Hematopoietic multipotent progenitor cell treated with erythropoietin and hydrocortisone succinate and interleukin-3 and kit ligand, for 17 days (in vitro differentiated cells): ENCODE data around the gene ALOX5.
"Not testable (repeated sequence)": the region's sequence is repeated elsewhere in the genome, so short reads cannot be mapped to it uniquely, and the experiment has no call there.

ENCODE experiments used
- DNase-seq: peaks from one replicate; pipeline ENCODE4 v3.0.0-alpha.2; 2015; ENCODE audit warnings: low spot score

ALOX5 gene

DNA sequence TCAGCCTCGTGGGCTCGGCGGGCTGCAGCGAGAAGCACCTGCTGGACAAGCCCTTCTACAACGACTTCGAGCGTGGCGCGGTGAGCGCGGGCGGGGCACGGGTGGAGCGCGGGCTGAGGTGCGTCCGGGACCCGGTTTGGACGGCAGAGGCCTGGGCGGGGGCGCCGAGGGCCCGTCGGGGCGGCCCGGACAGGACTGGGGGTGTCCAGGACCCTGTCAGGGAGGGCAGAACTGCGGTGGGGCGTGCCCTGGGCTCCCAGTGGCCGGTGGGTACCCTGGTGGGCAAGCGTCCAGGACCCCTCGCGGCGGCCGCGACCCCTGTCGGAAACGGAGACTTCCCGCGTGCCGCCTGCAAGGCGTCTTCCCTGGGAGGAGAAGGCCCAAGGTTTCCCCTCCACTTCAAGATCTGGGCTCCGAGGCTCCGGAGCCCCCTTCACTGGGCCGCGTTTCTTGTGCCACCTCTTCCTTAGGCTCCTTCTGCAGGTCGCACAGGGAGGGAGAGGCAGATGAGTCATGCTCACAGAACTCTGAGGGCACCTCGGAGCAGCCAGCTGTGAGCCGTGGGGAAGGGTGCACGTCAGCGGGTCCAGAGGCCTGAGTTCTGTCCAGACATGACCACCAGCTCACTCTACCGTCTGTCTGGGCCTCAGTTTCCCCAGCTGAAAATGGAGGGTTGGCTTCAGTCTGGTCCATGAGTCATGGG, 485 bp downstream of the ALOX5 start:
- no peak for DNase-seq

DNA sequence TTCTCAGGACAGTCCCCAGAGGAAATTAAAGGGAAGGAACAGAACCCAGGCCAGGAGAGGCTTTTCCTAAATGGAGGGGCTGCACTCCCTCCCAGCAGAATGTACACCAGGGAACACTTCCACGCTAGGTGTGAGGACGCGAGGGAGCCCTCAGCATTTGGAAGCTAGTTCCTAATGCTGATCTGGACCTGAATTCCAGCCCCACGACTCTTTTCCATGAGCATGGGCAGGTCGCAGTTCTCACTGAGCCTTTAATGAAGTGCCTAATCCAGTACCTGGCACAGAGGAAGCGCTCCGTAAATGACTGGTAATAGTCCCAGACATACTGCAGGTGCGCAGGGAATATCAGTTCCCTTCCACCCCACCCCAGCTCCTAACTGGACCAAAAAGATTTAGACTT, 1.1 kb downstream of the ALOX5 start:
- no peak for DNase-seq

DNA sequence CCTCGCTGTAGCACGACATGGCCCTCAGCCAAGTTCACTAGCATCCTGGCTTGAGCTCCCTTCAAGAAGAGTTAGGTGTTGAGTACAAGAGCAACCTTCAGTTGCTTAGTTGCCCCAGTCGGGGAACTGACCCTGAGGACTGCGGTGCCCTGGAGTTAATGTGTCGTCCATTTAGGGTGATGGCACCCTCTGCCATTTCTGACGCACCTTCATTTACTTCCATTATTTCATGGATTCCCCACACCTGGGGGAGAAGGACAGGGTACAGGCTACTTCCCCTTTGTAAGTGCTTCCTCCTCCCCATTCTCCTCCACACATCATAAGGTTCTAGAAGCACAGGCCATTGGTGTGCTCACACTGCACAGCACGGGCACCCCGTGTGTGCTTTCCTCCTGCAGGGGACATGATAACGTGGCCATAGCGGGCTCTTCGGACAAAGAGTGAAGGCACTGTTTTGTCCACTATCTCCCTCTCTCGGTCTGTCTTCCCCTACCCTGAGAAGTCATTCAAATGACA, 1.8 kb downstream of the ALOX5 start:
- DNase-seq, result no peak

GRCh38 chr10:45376371-45376801, 2.4 kb downstream of the ALOX5 start:
- no peak for DNase-seq

- no peak for DNase-seq
Measured at GRCh38 chr10:45377321-45377720, 3.3 kb downstream of the ALOX5 start.

GRCh38 chr10:45377858-45378257, 3.8 kb downstream of the ALOX5 start:
- DNase-seq, result no peak

DNA sequence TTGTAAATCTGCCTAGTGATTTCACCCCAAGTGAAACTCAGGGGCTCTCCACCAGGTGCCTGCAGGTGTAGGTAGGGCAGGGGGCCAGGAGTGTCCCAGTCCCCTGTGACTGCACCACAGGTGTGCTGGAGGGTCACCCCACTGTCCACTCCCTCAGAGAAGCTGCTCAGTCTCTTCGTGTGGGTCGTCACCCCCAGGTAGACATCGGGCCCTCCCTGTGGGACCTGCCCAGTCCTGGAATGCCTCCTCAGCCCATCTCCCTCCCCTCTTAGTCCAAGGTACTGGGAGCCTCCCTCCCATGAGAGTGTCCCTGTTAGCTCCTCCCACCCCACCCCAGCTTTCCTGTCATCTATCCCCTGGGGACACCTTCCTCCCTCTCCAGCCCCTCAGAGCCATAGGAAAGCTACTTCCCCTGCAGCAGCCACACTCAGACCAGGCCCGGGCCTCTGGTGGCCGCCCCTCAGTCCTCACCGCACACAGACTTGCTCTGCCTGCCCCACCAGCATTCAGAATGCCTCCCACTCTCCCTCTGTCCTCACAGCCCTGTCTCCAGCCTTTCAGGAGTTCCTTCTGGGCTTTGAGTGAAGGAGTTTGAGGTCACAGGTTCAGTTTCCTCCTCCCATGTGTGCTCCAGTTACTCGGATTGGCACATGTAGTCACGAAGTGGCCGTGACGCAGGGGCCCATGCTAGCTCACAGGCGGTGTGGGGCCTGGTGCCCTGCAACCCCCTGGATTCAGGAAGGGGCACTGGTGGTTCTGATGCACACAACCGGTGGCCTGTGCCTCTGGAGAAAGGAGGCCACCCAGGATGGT, 5.1 kb downstream of the ALOX5 start:
- DNase-seq, result no peak

- no peak for DNase-seq
Measured at GRCh38 chr10:45379891-45380540, 6.0 kb downstream of the ALOX5 start.

DNA sequence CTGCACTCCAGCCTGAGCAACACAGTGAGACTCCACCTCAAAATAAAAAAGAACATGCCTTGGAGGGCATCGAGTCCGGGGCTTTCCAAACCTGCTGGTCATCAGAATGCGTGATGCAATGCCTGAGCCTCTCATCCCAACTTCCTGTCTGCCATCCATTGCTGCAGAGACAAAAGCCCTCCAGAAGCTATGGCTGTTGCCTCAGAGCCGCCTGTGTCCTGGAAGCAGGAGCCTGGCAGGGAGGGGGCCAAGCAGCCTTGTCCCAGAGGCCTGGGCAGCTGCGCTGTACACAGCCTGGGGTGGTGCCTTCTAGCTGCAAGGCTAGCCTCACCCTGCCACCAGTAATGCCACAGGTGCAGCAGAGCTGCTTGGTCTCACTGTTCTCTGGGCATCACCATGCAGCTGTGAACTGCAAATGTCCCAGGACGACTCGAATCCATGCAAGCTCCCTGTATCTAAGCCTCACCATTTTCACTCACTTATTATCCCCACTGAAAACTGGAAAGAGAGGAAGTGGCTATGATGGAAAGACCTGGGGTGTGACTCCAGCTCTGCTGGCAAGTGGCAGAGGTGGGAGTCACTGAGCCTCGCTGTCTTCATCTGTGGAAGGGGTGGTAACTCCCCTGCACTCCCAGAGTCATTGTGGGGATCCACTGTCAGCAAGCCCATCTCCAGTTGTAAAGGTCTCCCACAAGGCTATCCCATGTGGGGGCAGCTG, 7.0 kb downstream of the ALOX5 start:
- no peak for DNase-seq

- DNase-seq, result no peak
Measured at GRCh38 chr10:45382591-45382990, 8.6 kb downstream of the ALOX5 start.

DNA sequence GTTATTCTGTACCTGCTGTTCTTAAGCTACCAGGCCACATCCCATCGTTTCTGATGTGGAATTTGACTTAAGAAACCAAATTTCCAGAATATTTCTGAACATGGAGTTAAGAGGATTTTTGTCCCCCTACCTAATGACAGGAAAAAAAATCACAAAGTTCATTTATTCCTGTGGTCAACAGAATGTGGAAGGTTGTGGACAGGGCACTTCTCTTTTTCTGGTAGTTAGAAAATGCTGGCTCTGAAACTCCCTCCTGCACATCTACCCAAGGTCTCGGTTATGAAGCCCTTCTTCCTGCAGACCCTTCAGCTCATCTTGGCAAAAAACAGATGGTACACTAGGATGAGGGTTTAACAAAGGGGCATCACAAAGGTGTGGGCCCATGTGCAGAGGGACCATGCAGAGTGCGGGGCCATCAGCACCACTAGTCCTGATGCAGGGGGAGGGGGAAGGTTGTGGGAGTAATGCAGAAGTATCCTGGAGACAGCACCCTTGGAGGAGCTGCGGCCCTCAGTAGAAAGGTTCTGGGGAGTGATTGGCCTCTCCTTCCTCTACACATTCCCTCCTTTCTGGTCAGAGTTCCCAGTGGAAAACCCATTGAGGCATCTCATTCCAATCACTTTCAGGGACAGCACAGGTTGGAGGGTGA, 9.8 kb downstream of the ALOX5 start:
- no peak for DNase-seq

DNA sequence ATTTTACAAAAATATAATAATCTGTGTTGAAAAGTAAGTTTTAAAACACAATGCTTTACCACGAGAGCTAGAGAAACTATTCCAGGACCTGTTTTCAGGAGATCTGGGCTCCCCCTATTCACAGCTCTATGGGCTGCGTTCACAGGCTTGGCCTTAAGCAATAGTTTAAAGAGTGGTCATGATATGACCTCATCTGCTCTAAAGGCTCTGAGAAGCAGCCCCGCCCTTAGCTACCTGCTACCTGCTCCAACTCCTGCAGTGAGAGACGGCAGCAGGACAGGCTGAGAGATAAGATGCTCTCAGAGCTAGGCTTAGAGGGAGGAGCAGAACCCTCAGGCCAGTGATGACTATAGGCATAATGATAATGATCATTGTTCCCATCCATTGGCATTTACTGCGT, 12.6 kb downstream of the ALOX5 start:
- DNase-seq, result no peak

DNA sequence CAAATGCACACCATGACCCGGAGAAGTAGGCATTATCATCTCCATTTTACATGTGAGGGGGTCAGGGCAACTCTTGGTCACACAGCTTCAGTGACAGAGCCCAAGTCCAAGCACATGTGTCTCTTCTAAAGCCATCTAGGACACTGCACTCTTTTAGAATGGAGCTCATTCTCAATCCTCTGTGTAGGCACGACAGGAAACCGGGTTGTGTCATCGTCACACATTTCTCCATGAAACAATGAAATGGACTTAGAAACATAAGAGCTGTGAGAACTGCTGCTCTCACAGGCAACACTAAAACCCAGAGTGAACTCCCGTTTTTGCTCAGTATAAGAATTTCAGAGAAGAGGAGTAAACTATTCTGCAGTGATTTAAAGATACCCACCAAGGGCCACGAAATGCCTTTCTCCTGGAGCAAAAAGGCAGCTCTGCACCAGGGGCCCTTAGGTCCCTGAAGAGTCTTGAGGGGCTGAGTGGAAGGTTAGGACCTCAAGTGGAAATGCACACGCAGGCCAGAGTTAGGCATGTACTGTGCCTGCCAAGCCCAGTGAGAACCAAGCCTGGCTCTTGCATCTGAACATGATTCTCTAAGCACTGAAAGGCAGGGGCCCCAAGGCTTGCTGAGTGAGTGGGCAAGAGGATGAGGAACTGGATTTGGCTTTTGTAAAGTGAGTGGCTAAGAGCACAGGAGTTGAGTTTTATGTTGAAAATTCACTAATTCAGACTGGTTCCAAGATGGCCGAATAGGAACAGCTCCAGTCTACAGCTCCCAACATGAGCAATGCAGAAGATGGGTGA, 13.3 kb downstream of the ALOX5 start:
- DNase-seq, result no peak

DNA sequence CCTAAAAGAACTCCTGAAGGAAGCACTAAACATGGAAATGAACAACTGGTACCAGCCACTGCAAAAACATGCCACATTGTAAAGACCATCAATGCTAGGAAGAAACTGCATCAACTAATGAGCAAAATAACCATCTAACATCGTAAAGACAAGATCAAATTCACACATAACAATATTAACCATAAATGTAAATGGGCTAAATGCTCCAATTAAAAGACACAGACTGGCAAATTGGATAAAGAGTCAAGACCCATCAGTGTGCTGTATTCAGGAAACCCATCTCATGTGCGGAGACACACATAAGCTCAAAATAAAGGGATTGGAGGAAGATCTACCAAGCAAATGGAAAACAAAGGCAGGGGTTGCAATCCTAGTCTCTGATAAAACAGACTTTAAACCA, 15.7 kb downstream of the ALOX5 start:
- DNase-seq, result not testable (repeated sequence)

- not testable (repeated sequence) for DNase-seq
Measured at GRCh38 chr10:45391636-45392035, 17.6 kb downstream of the ALOX5 start.

- DNase-seq, result no peak
Measured at GRCh38 chr10:45395554-45395953, 21.5 kb downstream of the ALOX5 start.

DNA sequence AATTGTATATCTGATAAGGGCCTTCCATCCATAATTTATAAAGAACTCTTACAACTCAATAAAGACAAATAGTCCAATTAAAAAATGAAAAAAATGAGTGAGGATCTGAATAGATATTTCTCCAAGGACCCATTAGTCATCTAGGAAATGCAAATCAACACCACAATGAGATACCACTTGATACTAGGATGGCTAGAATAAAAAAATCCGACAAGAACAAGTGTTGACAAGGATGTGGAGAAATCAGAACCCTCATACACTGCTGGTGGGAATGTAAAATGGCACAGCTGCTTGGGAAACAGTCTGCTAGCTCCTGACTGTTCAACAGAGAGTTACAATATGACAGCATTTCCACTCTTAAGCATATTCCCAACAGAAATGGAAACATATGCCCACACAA, 24.6 kb downstream of the ALOX5 start:
- no peak for DNase-seq

DNA sequence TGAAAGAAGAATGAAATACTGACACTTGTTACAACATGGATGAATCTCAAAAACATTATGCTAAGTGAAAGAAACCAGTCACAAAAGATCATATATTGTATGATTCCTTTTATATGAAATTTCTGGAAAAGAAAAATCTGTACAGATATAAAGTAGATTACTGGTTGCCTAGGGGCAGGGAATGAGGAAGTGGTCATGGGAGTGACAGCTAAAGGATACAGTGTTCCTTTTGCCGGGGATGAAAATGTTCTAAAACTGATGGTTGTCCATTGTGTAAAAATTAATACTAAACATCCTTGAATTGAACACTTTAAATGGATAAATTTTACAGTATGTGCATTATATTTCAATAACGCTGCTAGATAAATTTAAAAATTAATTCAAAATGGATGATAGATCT, 25.1 kb downstream of the ALOX5 start:
- no peak for DNase-seq

GRCh38 chr10:45403151-45403550, 29.1 kb downstream of the ALOX5 start:
- DNase-seq, result no peak

GRCh38 chr10:45404087-45404769, 30.2 kb downstream of the ALOX5 start:
- no peak for DNase-seq
